Lower leg skin (tissue), 3 donors: ENCODE data around the gene ACSF3.

Source experiments
- CTCF ChIP-seq, 3 donors: fragments of 450-650 bp; IDR thresholded peaks; one replicate each; pipeline ENCODE4 v1.5.1; 2016; ENCODE audit warnings: antibody characterized with exemption in 3 of 3, mild to moderate bottlenecking in 3 of 3, moderate library complexity in 2 of 3
- POLR2A ChIP-seq, 2 donors: fragments of 450-650 bp; IDR thresholded peaks; one replicate each; pipeline ENCODE4 v1.6.1; 2016 to 2017; ENCODE audit warnings: antibody characterized with exemption in 2 of 2, mild to moderate bottlenecking in 1 of 2, moderate library complexity in 1 of 2

- TF ChIP-seq POLR2A (IDR thresholded peaks at IDR 0.05) (no peak), CTCF (IDR thresholded peaks at IDR 0.05) (no peak)
Measured at GRCh38 chr16:89201439-89202377, 108.1 kb downstream of the ACSF3 start.
